Neural cell (in vitro differentiated cells): ENCODE measurements around the gene PHF2.

Source experiments
- EP300 ChIP-seq: fragments of 450-650 bp; conservative IDR thresholded peaks from 2 replicates; pipeline ENCODE4 v1.6.1; 2014; ENCODE audit warnings: antibody characterized with exemption, mild to moderate bottlenecking, moderate library complexity; ENCODE audit not compliant: poor library complexity, severe bottlenecking
- EZH2 ChIP-seq: fragments of 200-600, 300-800 bp; shearing (Covaris generic), sonication (generic); IDR thresholded peaks from 2 replicates; pipeline ENCODE4 v1.6.1; 2014; ENCODE audit warnings: antibody characterized with exemption, low read length, borderline replicate concordance, mild to moderate bottlenecking; ENCODE audit not compliant: insufficient read depth, poor library complexity, severe bottlenecking
- MXI1 ChIP-seq: fragments of 450-650 bp; conservative IDR thresholded peaks from 2 replicates; pipeline ENCODE4 v1.6.1; 2014; ENCODE audit warnings: antibody characterized with exemption, mild to moderate bottlenecking; ENCODE audit not compliant: poor library complexity, severe bottlenecking
- POLR2AphosphoS5 ChIP-seq: IDR thresholded peaks from 2 replicates; pipeline ENCODE4 v1.6.1; 2012
- RAD21 ChIP-seq: fragments of 450-650 bp; conservative IDR thresholded peaks from 2 replicates; pipeline ENCODE4 v1.6.1; 2014; ENCODE audit warnings: antibody characterized with exemption, mild to moderate bottlenecking, moderate library complexity
- SMC3 ChIP-seq: fragments of 450-650 bp; conservative IDR thresholded peaks from 2 replicates; pipeline ENCODE4 v1.6.1; 2014; ENCODE audit warnings: antibody characterized with exemption, mild to moderate bottlenecking, moderate library complexity; ENCODE audit not compliant: poor library complexity
- TAF1 ChIP-seq: IDR thresholded peaks from 2 replicates; pipeline ENCODE4 v1.6.1; 2012; ENCODE audit warnings: low read depth
- TF ChIP-seq, protein P1 (sequence below): fragments of 450-650 bp; IDR thresholded peaks from 2 replicates; pipeline ENCODE4 v1.5.1; 2014; ENCODE audit warnings: antibody characterized with exemption, mild to moderate bottlenecking, moderate library complexity; ENCODE audit not compliant: poor library complexity, severe bottlenecking
- TF ChIP-seq, protein P2 (sequence below): IDR thresholded peaks from 2 replicates; pipeline ENCODE4 v1.6.1; 2012; ENCODE audit warnings: borderline replicate concordance

GRCh38 chr9:93629920-93630319 lies 53.5 kb downstream of the PHF2 start:
- TF ChIP-seq SMC3 (no peak), EZH2 (no peak), MXI1 (no peak), POLR2AphosphoS5 (no peak), EP300 (no peak), TAF1 (no peak), RAD21 (no peak)
- TF ChIP-seq, protein P1, sequence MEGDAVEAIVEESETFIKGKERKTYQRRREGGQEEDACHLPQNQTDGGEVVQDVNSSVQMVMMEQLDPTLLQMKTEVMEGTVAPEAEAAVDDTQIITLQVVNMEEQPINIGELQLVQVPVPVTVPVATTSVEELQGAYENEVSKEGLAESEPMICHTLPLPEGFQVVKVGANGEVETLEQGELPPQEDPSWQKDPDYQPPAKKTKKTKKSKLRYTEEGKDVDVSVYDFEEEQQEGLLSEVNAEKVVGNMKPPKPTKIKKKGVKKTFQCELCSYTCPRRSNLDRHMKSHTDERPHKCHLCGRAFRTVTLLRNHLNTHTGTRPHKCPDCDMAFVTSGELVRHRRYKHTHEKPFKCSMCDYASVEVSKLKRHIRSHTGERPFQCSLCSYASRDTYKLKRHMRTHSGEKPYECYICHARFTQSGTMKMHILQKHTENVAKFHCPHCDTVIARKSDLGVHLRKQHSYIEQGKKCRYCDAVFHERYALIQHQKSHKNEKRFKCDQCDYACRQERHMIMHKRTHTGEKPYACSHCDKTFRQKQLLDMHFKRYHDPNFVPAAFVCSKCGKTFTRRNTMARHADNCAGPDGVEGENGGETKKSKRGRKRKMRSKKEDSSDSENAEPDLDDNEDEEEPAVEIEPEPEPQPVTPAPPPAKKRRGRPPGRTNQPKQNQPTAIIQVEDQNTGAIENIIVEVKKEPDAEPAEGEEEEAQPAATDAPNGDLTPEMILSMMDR = no peak
- TF ChIP-seq, protein P2, sequence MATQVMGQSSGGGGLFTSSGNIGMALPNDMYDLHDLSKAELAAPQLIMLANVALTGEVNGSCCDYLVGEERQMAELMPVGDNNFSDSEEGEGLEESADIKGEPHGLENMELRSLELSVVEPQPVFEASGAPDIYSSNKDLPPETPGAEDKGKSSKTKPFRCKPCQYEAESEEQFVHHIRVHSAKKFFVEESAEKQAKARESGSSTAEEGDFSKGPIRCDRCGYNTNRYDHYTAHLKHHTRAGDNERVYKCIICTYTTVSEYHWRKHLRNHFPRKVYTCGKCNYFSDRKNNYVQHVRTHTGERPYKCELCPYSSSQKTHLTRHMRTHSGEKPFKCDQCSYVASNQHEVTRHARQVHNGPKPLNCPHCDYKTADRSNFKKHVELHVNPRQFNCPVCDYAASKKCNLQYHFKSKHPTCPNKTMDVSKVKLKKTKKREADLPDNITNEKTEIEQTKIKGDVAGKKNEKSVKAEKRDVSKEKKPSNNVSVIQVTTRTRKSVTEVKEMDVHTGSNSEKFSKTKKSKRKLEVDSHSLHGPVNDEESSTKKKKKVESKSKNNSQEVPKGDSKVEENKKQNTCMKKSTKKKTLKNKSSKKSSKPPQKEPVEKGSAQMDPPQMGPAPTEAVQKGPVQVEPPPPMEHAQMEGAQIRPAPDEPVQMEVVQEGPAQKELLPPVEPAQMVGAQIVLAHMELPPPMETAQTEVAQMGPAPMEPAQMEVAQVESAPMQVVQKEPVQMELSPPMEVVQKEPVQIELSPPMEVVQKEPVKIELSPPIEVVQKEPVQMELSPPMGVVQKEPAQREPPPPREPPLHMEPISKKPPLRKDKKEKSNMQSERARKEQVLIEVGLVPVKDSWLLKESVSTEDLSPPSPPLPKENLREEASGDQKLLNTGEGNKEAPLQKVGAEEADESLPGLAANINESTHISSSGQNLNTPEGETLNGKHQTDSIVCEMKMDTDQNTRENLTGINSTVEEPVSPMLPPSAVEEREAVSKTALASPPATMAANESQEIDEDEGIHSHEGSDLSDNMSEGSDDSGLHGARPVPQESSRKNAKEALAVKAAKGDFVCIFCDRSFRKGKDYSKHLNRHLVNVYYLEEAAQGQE = no peak
